ENCODE measurements around the gene TMEFF2.

DNA sequence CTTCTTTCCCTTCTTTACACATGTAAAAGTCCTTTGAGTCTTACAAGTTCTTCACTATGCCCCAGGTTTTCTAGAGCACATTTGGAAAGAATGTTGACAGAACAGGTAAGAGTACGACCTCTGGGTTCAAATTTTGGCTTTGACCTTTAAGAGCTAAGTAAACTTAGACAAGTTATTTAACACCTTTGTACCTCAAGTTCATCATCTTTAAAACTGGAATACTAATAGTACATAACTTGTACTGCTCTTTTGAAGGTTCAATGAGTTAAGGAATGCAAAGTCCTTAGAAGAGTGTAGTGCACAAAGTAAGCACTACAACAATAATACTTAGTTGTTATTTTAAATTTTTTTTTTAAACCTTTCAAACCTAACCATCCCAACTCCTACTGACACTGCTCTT, 156.6 kb downstream of the TMEFF2 start:
- TF ChIP-seq POLR2AphosphoS5 (IDR thresholded peaks at IDR 0.05; ENCODE audit: low read depth, low read length) (no peak), POLR2A (IDR thresholded peaks at IDR 0.05; ENCODE audit: low read depth, low read length) (no peak), PAX5 (IDR thresholded peaks at IDR 0.05; ENCODE audit: insufficient read depth, low read length, severe bottlenecking) (no peak), TAF1 (IDR thresholded peaks at IDR 0.05; ENCODE audit: low read depth, low read length) (no peak), SPI1 (IDR thresholded peaks at IDR 0.05; ENCODE audit: low read depth, low read length) (no peak)

All from GM12891 (cell line).